Keratinocyte (primary cell): Measurements from ENCODE around the gene LYPD8. TPM values are rescaled to one million over a fixed set of nuclear protein-coding genes. Genes with fewer than 3 reads are reported as not detected.

Experiments
- DNase-seq: peaks from one replicate; pipeline ENCODE4 v3.0.0-alpha.2; 2011; ENCODE audit warnings: low read depth, missing footprints, low spot score
- FAIRE-seq: peaks from 2 replicates; lab custom pipeline; 2011; peaks lifted over from hg19 to GRCh38; lab: Jason Lieb, UNC
- H2AFZ ChIP-seq: 2 replicates; pipeline ENCODE4 v1.6.0; 2012; ENCODE audit warnings: low read length, control low read depth, inconsistent platforms; ENCODE audit not compliant: control insufficient read depth
- H3K27ac ChIP-seq: 2 replicates; pipeline ENCODE4 v1.5.1; 2011; ENCODE audit warnings: low read length; ENCODE audit not compliant: control insufficient read depth, insufficient read depth
- H3K27me3 ChIP-seq: 3 replicates; pipeline ENCODE4 v1.6.0; 2011; ENCODE audit warnings: low read length; ENCODE audit not compliant: control insufficient read depth, insufficient read depth; ENCODE audit errors: extremely low read depth
- H3K36me3 ChIP-seq, 2 experiments: 2 replicates in 1 of 2; 3 replicates in 1 of 2; pipeline ENCODE4 v1.5.1; 2011; ENCODE audit warnings: low read length in 2 of 2, mild to moderate bottlenecking in 1 of 2; ENCODE audit not compliant: control insufficient read depth in 2 of 2, insufficient read depth in 2 of 2; ENCODE audit errors: extremely low read depth in 1 of 2
- H3K4me1 ChIP-seq: 3 replicates; pipeline ENCODE4 v1.5.1; 2011; ENCODE audit warnings: low read length; ENCODE audit not compliant: control insufficient read depth, insufficient read depth; ENCODE audit errors: extremely low read depth
- H3K4me2 ChIP-seq: 3 replicates; pipeline ENCODE4 v1.6.0; 2011; ENCODE audit warnings: low read depth, low read length; ENCODE audit not compliant: control insufficient read depth, insufficient read depth; ENCODE audit errors: extremely low read depth
- H3K4me3 ChIP-seq, 3 experiments: fragments of 200-600 bp in 1 of 3; sonication (generic) in 1 of 3; 2 replicates in 2 of 3; 3 replicates in 1 of 3; pipeline ENCODE4 v1.5.1; 2011 to 2016; ENCODE audit warnings: low read length in 3 of 3, mild to moderate bottlenecking in 3 of 3, control low read depth in 2 of 3, inconsistent platforms in 1 of 3, low read depth in 1 of 3, mixed read lengths in 1 of 3, mixed run types in 1 of 3, moderate library complexity in 1 of 3; ENCODE audit not compliant: control insufficient read depth in 2 of 3, insufficient read depth in 2 of 3; ENCODE audit errors: extremely low read depth in 1 of 3
- H3K79me2 ChIP-seq: 2 replicates; pipeline ENCODE4 v1.6.0; 2012; ENCODE audit warnings: low read length; ENCODE audit not compliant: control insufficient read depth, insufficient read depth
- H3K9ac ChIP-seq: 3 replicates; pipeline ENCODE4 v1.6.0; 2011; ENCODE audit warnings: low read length; ENCODE audit not compliant: control insufficient read depth, insufficient read depth; ENCODE audit errors: extremely low read depth
- H3K9me1 ChIP-seq: 3 replicates; pipeline ENCODE4 v1.6.0; 2011; ENCODE audit warnings: low read length; ENCODE audit not compliant: control insufficient read depth, insufficient read depth; ENCODE audit errors: extremely low read depth
- H3K9me3 ChIP-seq: 2 replicates; pipeline ENCODE4 v1.5.1; 2012; ENCODE audit warnings: low read depth, low read length; ENCODE audit not compliant: control insufficient read depth
- H4K20me1 ChIP-seq: 3 replicates; pipeline ENCODE4 v1.6.0; 2011; ENCODE audit warnings: low read length; ENCODE audit not compliant: control insufficient read depth, insufficient read depth; ENCODE audit errors: extremely low read depth
- EZH2 ChIP-seq: IDR thresholded peaks from one replicate; pipeline ENCODE4 v1.6.1; 2012; ENCODE audit warnings: inconsistent platforms, mild to moderate bottlenecking, low read length, moderate library complexity
- dilution Hi-C: fragments of 300-500 bp; cut with MboI; formaldehyde crosslinking; loops from one replicate; pipeline ENCODE4 v1.7.0; 2020; ENCODE audit warnings: low sequenced_read_pairs; ENCODE audit not compliant: extremely low pct_ligation_motif_present
- polyA plus RNA-seq, 5 experiments: library from polyadenylated mRNA; depleted of rRNA in 3 of 5; stranded (reverse) in 3 of 5; stranded (forward) in 1 of 5; unstranded in 1 of 5; fragments of >200 nt; gene quantifications; 1 replicate in 1 of 5; 2 replicates in 3 of 5; 3 replicates in 1 of 5; pipeline versions ENCODE4 v1.2.1 to v1.2.3, GENCODE V29; 2011 to 2012; ENCODE audit warnings: missing spikeins in 2 of 5, low read depth in 1 of 5, low replicate concordance in 1 of 5
- TF ChIP-seq, protein P1 (sequence below), 3 experiments: IDR thresholded peaks in 1 of 3; conservative IDR thresholded peaks in 1 of 3; optimal IDR thresholded peaks in 1 of 3; 2 replicates in 2 of 3; 3 replicates in 1 of 3; pipeline versions ENCODE3 to v1.5.1; 2011; ENCODE audit warnings: low read length in 3 of 3, mild to moderate bottlenecking in 3 of 3, moderate library complexity in 2 of 3, control low read depth in 1 of 3, inconsistent platforms in 1 of 3; ENCODE audit not compliant: insufficient read depth in 2 of 3; ENCODE audit errors: extremely low read depth in 1 of 3

Gene LYPD8
- polyA plus RNA-seq, 1 donor (not counting 4 experiments of a cell fraction or from before 2014, with no cell fraction given) = not detected

DNA sequence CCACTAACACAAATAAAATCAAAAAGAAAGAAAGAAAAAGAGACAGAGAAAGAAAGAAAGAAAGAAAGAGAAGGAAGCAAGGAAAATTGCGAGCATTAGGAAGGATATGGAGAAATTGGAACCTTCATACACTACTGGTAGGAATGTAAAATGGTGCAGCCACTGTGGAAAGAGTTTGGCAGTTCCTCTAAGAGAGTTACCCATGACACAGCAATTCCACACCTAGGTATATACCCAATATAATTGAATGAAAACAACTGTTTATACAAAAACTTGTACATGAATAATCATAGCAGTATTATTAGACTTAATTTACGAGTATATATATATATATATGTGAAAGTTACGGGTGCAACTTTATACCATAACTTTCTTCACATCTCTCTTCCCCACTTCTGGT, 4.1 kb upstream of the LYPD8 start:
- H3K9me3 ChIP-seq = no peaks in the 10 kb centered on the region

DNA sequence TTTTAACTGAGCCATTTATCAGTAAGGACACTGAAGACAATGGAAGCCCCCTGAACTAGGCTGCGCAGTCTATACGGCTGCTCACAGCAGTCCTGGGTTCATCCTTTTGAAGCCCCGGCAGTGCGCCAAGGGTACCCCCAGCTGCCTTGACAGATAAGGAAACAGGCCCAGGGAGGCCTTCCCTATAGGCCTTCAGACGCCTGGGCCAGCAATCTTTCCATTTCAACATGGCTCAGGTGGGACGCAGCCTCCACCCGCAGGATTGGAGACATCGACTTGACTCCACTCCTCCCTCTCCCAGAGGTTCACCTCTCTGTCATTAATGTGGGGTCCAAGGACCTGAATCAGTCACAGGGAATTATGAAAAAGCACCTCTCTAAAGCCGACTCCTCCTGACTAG, 2.8 kb upstream of the LYPD8 start:
- dilution Hi-C loops = no loop called here
- Histone ChIP-seq H3K79me2 (no peaks in the 10 kb centered on the region), H3K9me3 (peaks cover 6% of the 10 kb centered on the region), H3K9me1 (no peaks in the 10 kb centered on the region), H3K4me3 (no peak overlapping the region), H4K20me1 (no peaks in the 10 kb centered on the region), H3K4me2 (no peak overlapping the region), H3K9ac (no peak overlapping the region), H2AFZ (no peak overlapping the region), H3K27ac (no peak overlapping the region), H3K36me3 (no peaks in the 10 kb centered on the region), H3K4me1 (no peaks in the 10 kb centered on the region), H3K27me3 (no peaks in the 10 kb centered on the region)
- TF ChIP-seq, protein P1, sequence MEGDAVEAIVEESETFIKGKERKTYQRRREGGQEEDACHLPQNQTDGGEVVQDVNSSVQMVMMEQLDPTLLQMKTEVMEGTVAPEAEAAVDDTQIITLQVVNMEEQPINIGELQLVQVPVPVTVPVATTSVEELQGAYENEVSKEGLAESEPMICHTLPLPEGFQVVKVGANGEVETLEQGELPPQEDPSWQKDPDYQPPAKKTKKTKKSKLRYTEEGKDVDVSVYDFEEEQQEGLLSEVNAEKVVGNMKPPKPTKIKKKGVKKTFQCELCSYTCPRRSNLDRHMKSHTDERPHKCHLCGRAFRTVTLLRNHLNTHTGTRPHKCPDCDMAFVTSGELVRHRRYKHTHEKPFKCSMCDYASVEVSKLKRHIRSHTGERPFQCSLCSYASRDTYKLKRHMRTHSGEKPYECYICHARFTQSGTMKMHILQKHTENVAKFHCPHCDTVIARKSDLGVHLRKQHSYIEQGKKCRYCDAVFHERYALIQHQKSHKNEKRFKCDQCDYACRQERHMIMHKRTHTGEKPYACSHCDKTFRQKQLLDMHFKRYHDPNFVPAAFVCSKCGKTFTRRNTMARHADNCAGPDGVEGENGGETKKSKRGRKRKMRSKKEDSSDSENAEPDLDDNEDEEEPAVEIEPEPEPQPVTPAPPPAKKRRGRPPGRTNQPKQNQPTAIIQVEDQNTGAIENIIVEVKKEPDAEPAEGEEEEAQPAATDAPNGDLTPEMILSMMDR (optimal IDR thresholded peaks at IDR 0.05 in 1 of 3, IDR thresholded peaks at IDR 0.05 in 1 of 3, conservative IDR thresholded peaks at IDR 0.05 in 1 of 3; ENCODE audit: extremely low read depth in 1 of 3, insufficient read depth in 2 of 3, low read length in 3 of 3) = no peak
- TF ChIP-seq EZH2 = no peak
- DNase-seq = no peak
- no peak for FAIRE-seq

More for the DNA sequence above, 4.1 kb upstream of the LYPD8 start:
- H2AFZ ChIP-seq = no peak overlapping the region
- dilution Hi-C loops = no loop called here
- no peak overlapping the region for H3K9ac ChIP-seq
- H3K27me3 ChIP-seq = no peaks in the 10 kb centered on the region
- H3K36me3 ChIP-seq = no peaks in the 10 kb centered on the region
- H3K79me2 ChIP-seq = no peaks in the 10 kb centered on the region
- H3K4me1 ChIP-seq = no peaks in the 10 kb centered on the region
- no peak for FAIRE-seq
- H3K9me1 ChIP-seq = no peaks in the 10 kb centered on the region
- no peak for TF ChIP-seq EZH2
- TF ChIP-seq, protein P1 (optimal IDR thresholded peaks at IDR 0.05 in 1 of 3, IDR thresholded peaks at IDR 0.05 in 1 of 3, conservative IDR thresholded peaks at IDR 0.05 in 1 of 3; ENCODE audit: extremely low read depth in 1 of 3, insufficient read depth in 2 of 3, low read length in 3 of 3) = no peak
- H3K27ac ChIP-seq = no peak overlapping the region
- DNase-seq = no peak
- H4K20me1 ChIP-seq = no peaks in the 10 kb centered on the region
- H3K4me2 ChIP-seq = no peak overlapping the region
- H3K4me3 ChIP-seq = no peak overlapping the region
